Ovary (tissue), 9 donors: ENCODE measurements around the gene CAPZB. TPM values are rescaled to one million over a fixed set of nuclear protein-coding genes. Genes with fewer than 3 reads are reported as not detected.

Experiments used
- DNase-seq, 5 donors: peaks; one replicate each; pipeline ENCODE4 v3.0.0-alpha.2; 2019 to 2020
- H3K27ac ChIP-seq, 2 donors: fragments of 200-600 bp; one replicate each; pipeline versions ENCODE4 v1.5.1 to v1.8.0; 2019 to 2022
- H3K27me3 ChIP-seq: fragments of 200-600 bp; one replicate; pipeline ENCODE4 v1.8.0; 2022
- H3K36me3 ChIP-seq: fragments of 200-600 bp; sonication (generic); one replicate; pipeline ENCODE4 v1.5.1; 2019
- H3K4me1 ChIP-seq: one replicate; pipeline ENCODE4 v1.8.1; 2013; ENCODE audit warnings: mild to moderate bottlenecking, moderate library complexity; ENCODE audit not compliant: insufficient read depth
- H3K4me3 ChIP-seq: fragments of 200-600 bp; sonication (generic); one replicate; pipeline ENCODE4 v1.5.1; 2017
- H3K9me3 ChIP-seq, 2 donors: fragments of 200-600 bp in 1 of 2; sonication (generic) in 1 of 2; one replicate each; pipeline versions ENCODE4 v1.5.1 to v1.8.1; 2013 to 2019; ENCODE audit warnings: mild to moderate bottlenecking in 1 of 2, moderate library complexity in 1 of 2
- CTCF ChIP-seq, 3 donors: fragments of 450-650 bp in 2 of 3; fragments of 200-600 bp in 1 of 3; IDR thresholded peaks; one replicate each; pipeline versions ENCODE4 v1.5.1 to v1.8.0; 2016 to 2022; ENCODE audit warnings: antibody characterized with exemption in 3 of 3, mild to moderate bottlenecking in 1 of 3
- EP300 ChIP-seq: sonication (generic); formaldehyde crosslinking; IDR thresholded peaks from one replicate; pipeline ENCODE4 v1.6.1; 2017; ENCODE audit warnings: antibody characterized with exemption
- POLR2A ChIP-seq: fragments of 450-650 bp; IDR thresholded peaks from one replicate; pipeline ENCODE4 v1.6.1; 2017; ENCODE audit warnings: antibody characterized with exemption, mild to moderate bottlenecking, moderate library complexity
- WGBS, 3 donors: extraction: QIAGEN DNeasy Blood & Tissue Kit in 1 of 3; methylation state at CpG; one replicate each; pipeline versions ENCODE4 v1.1.5 to v1.1.7; 2013 to 2017; 5-methylcytosine and 5-hydroxymethylcytosine counted together
- intact Hi-C, 4 donors: fragments of 100-400 bp; cut with DNase I; formaldehyde crosslinking; loops; one replicate each; pipeline versions ENCODE4 v1.11.0 to v1.15.1; 2022 to 2023
- polyA plus RNA-seq, 2 donors: library from polyadenylated mRNA; stranded (reverse); fragments of 200-250 nt in 1 of 2; fragments of 350-450 nt in 1 of 2; fragmentation: Illumina TruSeq in 1 of 2; extraction: RNeasy Lipid Tissue Mini Kit (QIAGEN cat#74804) in 1 of 2; gene quantifications; one replicate each; pipeline ENCODE4 v1.2.3, GENCODE V29; 2013 to 2014
- total RNA-seq, 7 donors: library from RNA; depleted of rRNA in 2 of 7; stranded (reverse); fragments of >200 nt in 2 of 7; fragmentation: NEBNext Ultra II Directional in 3 of 7; extraction: Animal tissue kit (Norgen Biotek cat#: 25700) in 3 of 7; gene quantifications; one replicate each; pipeline versions ENCODE4 v1.1.0 to v1.2.4, GENCODE V29; 2016 to 2023
- donor health status: DM: no; HTN: no; CAD: no; lungs with moderate emphysema.
- donor health status: DM: no; HTN: no; CAD: no.
- donor health status: Bipolar disorder and iron deficiency.
- donor health status: DM: yes; HTN: yes; CAD: no.
- donor health status: DM: no; HTN: no; CAD: no.
- donor health status: DM: yes; HTN: yes; CAD: no.

The CAPZB gene
- total and polyA plus RNA-seq, 9 donors, result 85.0 to 391 (median 258) TPM

DNA sequence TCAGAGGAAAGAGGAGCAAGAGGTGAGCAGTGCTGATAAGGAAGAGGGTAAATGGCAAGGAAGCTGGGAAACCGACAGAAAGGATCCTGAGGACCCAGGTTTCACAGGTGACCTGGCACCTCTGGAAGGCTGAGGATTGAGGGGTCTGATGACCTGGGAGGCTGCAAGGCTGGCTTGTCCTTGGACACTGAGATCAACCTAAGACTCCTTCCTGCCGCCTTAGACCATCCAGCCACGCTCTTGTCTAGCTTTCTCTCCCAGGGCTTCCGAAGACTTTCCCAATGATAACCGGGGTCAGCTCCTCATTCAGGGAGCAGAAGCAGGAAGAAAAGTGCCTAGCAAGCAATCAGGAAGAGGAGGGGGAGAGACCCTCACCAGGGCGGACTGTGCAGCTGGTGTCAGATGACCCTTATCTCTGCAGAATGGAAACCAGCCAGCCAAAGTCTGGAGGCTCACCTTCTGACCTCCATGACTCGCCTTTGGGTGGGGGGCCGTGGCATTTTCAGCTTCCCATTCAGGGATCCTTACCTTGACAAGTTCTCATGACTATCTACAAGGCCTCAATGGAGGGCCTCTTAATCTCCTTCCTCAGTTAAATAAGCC lies 77.7 kb downstream of the CAPZB start:
- H3K27me3 ChIP-seq, result no peaks in the 10 kb centered on the region
- H3K4me3 ChIP-seq, result no peak overlapping the region
- peak overlapping the region in 1 of 2 donors; percentile 0 for H3K27ac ChIP-seq
- no peaks in the 10 kb centered on the region for H3K36me3 ChIP-seq
- H3K4me1 ChIP-seq, result peaks cover 30% of the 10 kb centered on the region
- DNase-seq, result no peak
- H3K9me3 ChIP-seq, result no peaks in the 10 kb centered on the region
- no peak for TF ChIP-seq POLR2A
- no peak for TF ChIP-seq CTCF (IDR thresholded peaks at IDR 0.05)
- TF ChIP-seq EP300, result no peak
- 45 to 61% (median 53%) methylated on average over 8 of the region's 8 CpGs for WGBS, 3 donors
- intact Hi-C loops, result no loop called here

GRCh38 chr1:19406680-19407079 lies 78.7 kb downstream of the CAPZB start:
- intact Hi-C loops, result loop anchor here in 1 of 4 donors (1.0 kb wide), 1 partner anchor 34 kb away; no protein-coding TSS in a partner anchor
- Histone ChIP-seq H3K9me3 (no peaks in the 10 kb centered on the region), H3K4me3 (no peak overlapping the region), H3K27ac (no peak overlapping the region), H3K27me3 (no peaks in the 10 kb centered on the region), H3K4me1 (peaks cover 37% of the 10 kb centered on the region), H3K36me3 (no peaks in the 10 kb centered on the region)
- DNase-seq, result no peak
- WGBS, 3 donors, result 88 to 98% (median 94%) methylated on average over 5 of the region's 5 CpGs
- TF ChIP-seq CTCF (IDR thresholded peaks at IDR 0.05), result no peak
- TF ChIP-seq EP300, result no peak
- TF ChIP-seq POLR2A, result no peak

- Histone ChIP-seq H3K36me3 (no peaks in the 10 kb centered on the region), H3K27ac (peak overlapping the region in 1 of 2 donors; percentile 21), H3K27me3 (no peaks in the 10 kb centered on the region), H3K9me3 (no peaks in the 10 kb centered on the region), H3K4me1 (peaks cover 40% of the 10 kb centered on the region), H3K4me3 (no peak overlapping the region)
- intact Hi-C loops, result loop anchor here in 1 of 4 donors (1.0 kb wide), 1 partner anchor 34 kb away; no protein-coding TSS in a partner anchor
- TF ChIP-seq EP300, result no peak
- no peak for TF ChIP-seq POLR2A
- TF ChIP-seq CTCF (IDR thresholded peaks at IDR 0.05), result no peak
- no peak for DNase-seq
- WGBS, 3 donors, result 40 to 49% (median 46%) methylated on average over 22 of the region's 22 CpGs
These were observed 79.4 kb downstream of the CAPZB start for GRCh38 chr1:19405761-19406487.

GRCh38 chr1:19405195-19405760 lies 80.1 kb downstream of the CAPZB start:
- intact Hi-C loops, result no loop called here
- H3K27ac ChIP-seq, result peak overlapping the region in 1 of 2 donors; percentile 21
- peaks cover 41% of the 10 kb centered on the region for H3K4me1 ChIP-seq
- DNase-seq, result no peak
- no peak overlapping the region for H3K4me3 ChIP-seq
- TF ChIP-seq EP300 (no peak), CTCF (IDR thresholded peaks at IDR 0.05) (peak in 1 of 3 donors; percentile 24), POLR2A (no peak)
- no peaks in the 10 kb centered on the region for H3K9me3 ChIP-seq
- no peaks in the 10 kb centered on the region for H3K27me3 ChIP-seq
- H3K36me3 ChIP-seq, result no peaks in the 10 kb centered on the region
- WGBS, 3 donors, result 53 to 67% (median 54%) methylated on average over 10 of the region's 10 CpGs
